ENCODE results near the gene RXFP2.

The RXFP2 gene, protein sequence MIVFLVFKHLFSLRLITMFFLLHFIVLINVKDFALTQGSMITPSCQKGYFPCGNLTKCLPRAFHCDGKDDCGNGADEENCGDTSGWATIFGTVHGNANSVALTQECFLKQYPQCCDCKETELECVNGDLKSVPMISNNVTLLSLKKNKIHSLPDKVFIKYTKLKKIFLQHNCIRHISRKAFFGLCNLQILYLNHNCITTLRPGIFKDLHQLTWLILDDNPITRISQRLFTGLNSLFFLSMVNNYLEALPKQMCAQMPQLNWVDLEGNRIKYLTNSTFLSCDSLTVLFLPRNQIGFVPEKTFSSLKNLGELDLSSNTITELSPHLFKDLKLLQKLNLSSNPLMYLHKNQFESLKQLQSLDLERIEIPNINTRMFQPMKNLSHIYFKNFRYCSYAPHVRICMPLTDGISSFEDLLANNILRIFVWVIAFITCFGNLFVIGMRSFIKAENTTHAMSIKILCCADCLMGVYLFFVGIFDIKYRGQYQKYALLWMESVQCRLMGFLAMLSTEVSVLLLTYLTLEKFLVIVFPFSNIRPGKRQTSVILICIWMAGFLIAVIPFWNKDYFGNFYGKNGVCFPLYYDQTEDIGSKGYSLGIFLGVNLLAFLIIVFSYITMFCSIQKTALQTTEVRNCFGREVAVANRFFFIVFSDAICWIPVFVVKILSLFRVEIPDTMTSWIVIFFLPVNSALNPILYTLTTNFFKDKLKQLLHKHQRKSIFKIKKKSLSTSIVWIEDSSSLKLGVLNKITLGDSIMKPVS

DNA sequence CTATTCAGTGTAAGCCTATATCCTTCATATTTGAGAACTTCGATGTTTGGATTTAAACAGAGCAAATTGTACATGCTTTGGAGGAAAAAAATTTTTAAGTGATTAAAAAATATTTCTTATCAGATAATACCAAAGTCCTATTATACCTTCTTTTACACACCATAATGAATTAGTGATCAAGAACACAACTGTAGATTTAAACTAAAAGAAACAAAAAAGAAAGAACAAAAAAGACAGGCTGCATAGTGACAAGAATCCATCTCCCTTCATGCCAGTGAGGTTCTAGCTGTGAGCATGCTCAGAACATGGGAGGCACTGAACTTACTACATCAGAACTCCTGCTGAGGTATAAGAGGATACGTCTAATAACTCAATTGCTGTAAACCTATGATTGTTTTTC lies at the start of gene RXFP2:
Gene RXFP2 (plus strand): TSS at position 301 of the 400 bp plus-strand sequence. CDS start 87 bp downstream, at position 388.
- Histone ChIP-seq H3K4me3 (ENCODE audit: low read length) (no peak within 1 kb of the TSS), H3K36me3 (ENCODE audit: control insufficient read depth, insufficient read depth, low read length) (no peaks in the 10 kb centered on the region), H3K4me1 (ENCODE audit: control insufficient read depth, insufficient read depth, low read length) (no peaks in the 10 kb centered on the region), H3K27me3 (ENCODE audit: control insufficient read depth, insufficient read depth, low read length) (no peaks in the 10 kb centered on the region), H3K27ac (ENCODE audit: low read depth, low read length) (no peak within 1 kb of the TSS), H3K9ac (ENCODE audit: low read length) (no peak within 1 kb of the TSS)

DNA sequence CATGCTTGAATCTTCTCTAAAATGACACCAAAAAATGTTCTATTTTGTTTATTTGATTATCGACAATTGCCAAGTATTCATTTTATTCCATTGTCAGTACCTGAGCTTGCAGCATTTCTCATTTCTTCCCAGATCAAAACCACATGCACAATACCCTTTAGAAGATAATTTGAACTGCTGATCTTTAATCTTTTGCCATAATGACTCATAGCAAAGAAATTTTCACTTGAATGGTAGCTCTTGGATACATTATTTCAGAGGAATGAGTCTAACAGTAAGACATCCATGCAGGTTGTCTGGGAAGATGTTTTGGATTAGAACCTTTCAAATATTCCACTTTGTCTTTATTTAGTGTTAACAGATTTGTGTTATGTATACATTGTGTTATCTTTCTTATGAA lies 42.0 kb upstream of the RXFP2 start:
- Histone ChIP-seq H3K4me3 (ENCODE audit: low read length) (no peak overlapping the region), H3K27ac (ENCODE audit: low read depth, low read length) (no peak overlapping the region), H3K9ac (ENCODE audit: low read length) (no peak overlapping the region), H3K4me1 (ENCODE audit: control insufficient read depth, insufficient read depth, low read length) (no peaks in the 10 kb centered on the region), H3K36me3 (ENCODE audit: control insufficient read depth, insufficient read depth, low read length) (no peaks in the 10 kb centered on the region), H3K27me3 (ENCODE audit: control insufficient read depth, insufficient read depth, low read length) (no peaks in the 10 kb centered on the region)

DNA sequence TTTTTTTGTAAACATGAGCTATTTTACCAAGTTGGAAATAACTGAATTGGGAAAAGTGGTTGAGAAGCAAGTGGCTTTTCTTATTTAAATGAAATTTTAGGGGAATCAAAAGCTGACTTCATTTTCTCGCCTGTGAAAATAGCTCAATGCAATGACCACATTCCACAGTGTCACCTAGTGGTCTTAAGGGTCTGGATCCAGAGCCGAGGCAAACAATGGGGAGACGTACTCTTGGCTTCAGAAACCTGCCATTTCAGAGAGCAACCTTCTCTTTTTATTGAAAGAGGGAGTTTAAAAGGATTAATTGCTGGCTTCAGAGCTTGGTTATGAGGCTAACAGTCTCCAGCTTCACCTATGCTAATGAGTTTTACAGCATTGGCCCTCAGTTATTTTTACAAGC lies 39.7 kb upstream of the RXFP2 start:
- H3K27me3 ChIP-seq (ENCODE audit: control insufficient read depth, insufficient read depth, low read length): no peaks in the 10 kb centered on the region
- H3K9ac ChIP-seq (ENCODE audit: low read length): no peak overlapping the region
- no peak overlapping the region for H3K4me3 ChIP-seq (ENCODE audit: low read length)
- no peaks in the 10 kb centered on the region for H3K4me1 ChIP-seq (ENCODE audit: control insufficient read depth, insufficient read depth, low read length)
- no peaks in the 10 kb centered on the region for H3K36me3 ChIP-seq (ENCODE audit: control insufficient read depth, insufficient read depth, low read length)
- H3K27ac ChIP-seq (ENCODE audit: low read depth, low read length): no peak overlapping the region

DNA sequence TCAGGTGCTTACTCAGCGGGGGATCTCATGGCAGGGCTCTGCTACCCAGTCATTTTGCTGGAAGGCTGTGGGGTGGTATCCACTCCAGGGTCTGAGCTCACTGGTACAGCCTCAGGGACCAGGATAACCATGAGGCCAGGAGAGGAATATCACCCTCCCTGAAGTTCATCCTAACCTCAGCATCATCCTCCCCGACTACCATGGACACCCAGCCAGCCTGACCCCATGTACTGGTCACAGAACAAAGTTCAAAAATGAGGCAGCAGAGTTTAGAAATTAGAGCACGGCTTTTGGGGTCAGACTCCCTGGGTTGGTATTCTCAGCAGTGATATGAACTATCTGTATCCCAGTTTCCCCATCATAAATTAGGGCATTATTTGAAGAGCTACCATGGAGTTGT lies 35.5 kb upstream of the RXFP2 start:
- Histone ChIP-seq H3K4me3 (ENCODE audit: low read length) (no peak overlapping the region), H3K27me3 (ENCODE audit: control insufficient read depth, insufficient read depth, low read length) (no peaks in the 10 kb centered on the region), H3K36me3 (ENCODE audit: control insufficient read depth, insufficient read depth, low read length) (no peaks in the 10 kb centered on the region), H3K9ac (ENCODE audit: low read length) (no peak overlapping the region), H3K27ac (ENCODE audit: low read depth, low read length) (no peak overlapping the region), H3K4me1 (ENCODE audit: control insufficient read depth, insufficient read depth, low read length) (no peaks in the 10 kb centered on the region)

DNA sequence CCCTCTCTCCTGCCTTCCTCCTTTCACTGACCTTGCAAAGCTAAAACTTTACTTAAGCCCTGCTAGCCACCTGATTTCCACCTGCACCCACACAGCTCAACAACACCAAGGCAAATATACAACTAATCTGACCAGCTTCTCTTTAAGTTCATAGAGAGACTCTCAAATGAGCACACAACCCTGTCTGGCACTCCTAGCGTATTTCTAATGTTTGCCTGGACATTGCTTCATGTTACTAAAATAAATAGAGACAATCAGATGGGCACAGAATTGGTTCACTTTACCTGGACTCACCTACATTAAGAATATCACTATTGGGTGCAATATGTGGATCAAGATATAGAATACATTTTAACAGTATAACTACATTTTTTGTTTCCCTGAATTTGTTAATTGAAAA lies 33.2 kb upstream of the RXFP2 start:
- H3K4me3 ChIP-seq (ENCODE audit: low read length): no peak overlapping the region
- no peak overlapping the region for H3K9ac ChIP-seq (ENCODE audit: low read length)
- no peaks in the 10 kb centered on the region for H3K27me3 ChIP-seq (ENCODE audit: control insufficient read depth, insufficient read depth, low read length)
- H3K4me1 ChIP-seq (ENCODE audit: control insufficient read depth, insufficient read depth, low read length): no peaks in the 10 kb centered on the region
- H3K36me3 ChIP-seq (ENCODE audit: control insufficient read depth, insufficient read depth, low read length): no peaks in the 10 kb centered on the region
- no peak overlapping the region for H3K27ac ChIP-seq (ENCODE audit: low read depth, low read length)

DNA sequence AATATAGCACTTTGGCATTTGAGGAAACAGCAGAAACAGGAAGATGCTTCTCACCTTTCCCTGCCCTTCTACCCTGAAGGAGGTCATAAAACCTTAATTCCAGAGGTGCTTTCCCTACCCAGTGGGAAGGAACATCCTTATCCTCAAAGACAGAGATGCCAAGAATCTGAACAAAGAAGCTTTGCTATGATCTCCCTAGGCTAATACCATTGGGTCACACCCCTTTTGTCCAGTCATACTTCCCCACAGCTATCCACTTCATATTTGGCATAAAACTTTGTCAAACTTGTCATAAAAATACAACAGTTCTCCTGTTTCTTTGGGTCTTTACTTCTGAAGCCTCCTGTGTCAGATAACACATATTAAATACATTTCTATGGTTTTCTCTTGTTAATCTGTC lies 21.7 kb upstream of the RXFP2 start:
- Histone ChIP-seq H3K27ac (ENCODE audit: low read depth, low read length) (no peak overlapping the region), H3K4me1 (ENCODE audit: control insufficient read depth, insufficient read depth, low read length) (no peaks in the 10 kb centered on the region), H3K4me3 (ENCODE audit: low read length) (no peak overlapping the region), H3K36me3 (ENCODE audit: control insufficient read depth, insufficient read depth, low read length) (no peaks in the 10 kb centered on the region), H3K27me3 (ENCODE audit: control insufficient read depth, insufficient read depth, low read length) (no peaks in the 10 kb centered on the region), H3K9ac (ENCODE audit: low read length) (no peak overlapping the region)

DNA sequence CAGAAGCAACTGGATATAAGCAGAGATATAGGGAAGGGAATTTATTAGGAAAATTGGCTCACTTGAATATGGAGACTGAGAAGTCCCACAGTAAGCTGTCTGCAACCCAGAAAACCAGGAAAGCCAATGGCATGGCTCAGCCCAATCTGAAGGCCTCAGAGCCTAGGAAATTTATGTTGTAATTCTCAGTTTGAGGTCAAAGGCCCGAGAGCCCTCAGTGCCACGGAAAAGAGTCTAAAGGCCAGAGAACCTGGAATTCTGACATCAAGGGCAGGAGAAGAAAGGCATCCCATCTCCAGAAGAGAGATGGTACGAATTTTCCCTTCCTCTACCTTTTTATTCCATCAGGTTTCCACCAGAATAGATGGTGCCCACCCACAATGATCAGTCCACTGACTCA lies 20.1 kb upstream of the RXFP2 start:
- Histone ChIP-seq H3K27ac (ENCODE audit: low read depth, low read length) (no peak overlapping the region), H3K36me3 (ENCODE audit: control insufficient read depth, insufficient read depth, low read length) (no peaks in the 10 kb centered on the region), H3K27me3 (ENCODE audit: control insufficient read depth, insufficient read depth, low read length) (no peaks in the 10 kb centered on the region), H3K4me3 (ENCODE audit: low read length) (no peak overlapping the region), H3K9ac (ENCODE audit: low read length) (no peak overlapping the region), H3K4me1 (ENCODE audit: control insufficient read depth, insufficient read depth, low read length) (no peaks in the 10 kb centered on the region)

DNA sequence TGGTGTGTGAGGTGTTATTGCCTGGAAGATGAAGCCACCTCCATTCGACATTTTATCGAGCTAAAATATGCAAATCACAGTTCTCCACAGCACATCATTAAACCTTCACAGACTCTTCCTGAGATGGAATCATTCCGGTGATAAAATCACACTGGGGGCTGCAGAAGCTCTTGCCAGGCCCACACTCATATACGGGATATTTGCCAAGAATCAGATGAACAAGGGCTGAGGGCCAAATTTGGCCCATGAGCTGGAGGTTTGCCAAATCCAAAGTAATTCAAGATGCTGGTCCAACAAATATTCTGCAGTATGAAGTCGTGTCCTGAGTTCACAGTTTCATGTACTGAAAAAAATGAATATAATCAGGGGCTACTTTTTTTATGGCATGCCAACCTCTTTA lies 16.7 kb upstream of the RXFP2 start:
- H3K27ac ChIP-seq (ENCODE audit: low read depth, low read length): no peak overlapping the region
- no peaks in the 10 kb centered on the region for H3K36me3 ChIP-seq (ENCODE audit: control insufficient read depth, insufficient read depth, low read length)
- no peak overlapping the region for H3K9ac ChIP-seq (ENCODE audit: low read length)

DNA sequence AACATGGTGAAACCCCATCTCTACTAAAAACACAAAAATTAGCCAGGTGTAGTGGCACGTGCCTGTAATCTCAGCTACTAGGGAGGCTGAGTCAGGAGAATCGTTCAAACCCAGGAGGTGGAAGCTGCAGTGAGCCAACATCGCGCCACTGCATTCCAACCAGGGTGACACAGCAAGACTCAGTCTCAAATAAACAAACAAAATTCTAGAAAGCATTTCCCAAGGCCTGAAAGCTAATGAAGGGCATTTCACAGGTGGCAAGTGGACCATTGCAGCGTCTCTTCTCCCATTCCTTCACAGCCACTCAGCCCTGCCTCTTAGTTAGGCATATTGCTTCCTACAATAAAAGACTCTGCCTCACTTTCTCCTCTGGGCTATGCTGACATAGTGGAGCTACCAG lies 13.5 kb upstream of the RXFP2 start:
- Histone ChIP-seq H3K27me3 (ENCODE audit: control insufficient read depth, insufficient read depth, low read length) (no peaks in the 10 kb centered on the region), H3K36me3 (ENCODE audit: control insufficient read depth, insufficient read depth, low read length) (no peaks in the 10 kb centered on the region), H3K27ac (ENCODE audit: low read depth, low read length) (no peak overlapping the region), H3K4me3 (ENCODE audit: low read length) (no peak overlapping the region), H3K9ac (ENCODE audit: low read length) (no peak overlapping the region), H3K4me1 (ENCODE audit: control insufficient read depth, insufficient read depth, low read length) (no peaks in the 10 kb centered on the region)

More for the DNA sequence above, 16.7 kb upstream of the RXFP2 start:
- Histone ChIP-seq H3K27me3 (ENCODE audit: control insufficient read depth, insufficient read depth, low read length) (no peaks in the 10 kb centered on the region), H3K4me1 (ENCODE audit: control insufficient read depth, insufficient read depth, low read length) (no peaks in the 10 kb centered on the region), H3K4me3 (ENCODE audit: low read length) (no peak overlapping the region)

DNA sequence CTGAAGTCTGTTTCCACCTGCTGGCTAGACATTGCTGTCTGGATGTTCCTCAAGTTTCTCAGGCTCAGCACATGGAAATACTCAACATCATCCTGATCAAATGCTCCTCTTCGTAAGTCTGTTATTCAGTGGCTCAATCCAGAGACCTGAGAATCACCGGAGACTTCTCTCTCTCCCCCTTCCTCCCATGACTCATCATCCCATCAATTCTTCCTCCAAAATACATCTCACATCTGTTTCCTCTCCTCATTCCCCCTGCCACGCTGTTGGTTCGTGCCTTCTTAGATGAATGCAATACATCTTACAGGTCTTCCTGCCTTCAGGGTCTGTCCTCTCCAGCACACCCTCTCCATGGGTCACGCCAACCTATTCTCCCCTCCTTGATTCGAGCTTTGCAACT lies 7.4 kb upstream of the RXFP2 start:
- H3K9ac ChIP-seq (ENCODE audit: low read length): no peak overlapping the region
- H3K36me3 ChIP-seq (ENCODE audit: control insufficient read depth, insufficient read depth, low read length): no peaks in the 10 kb centered on the region
- no peak overlapping the region for H3K4me3 ChIP-seq (ENCODE audit: low read length)
- no peaks in the 10 kb centered on the region for H3K4me1 ChIP-seq (ENCODE audit: control insufficient read depth, insufficient read depth, low read length)
- no peaks in the 10 kb centered on the region for H3K27me3 ChIP-seq (ENCODE audit: control insufficient read depth, insufficient read depth, low read length)
- H3K27ac ChIP-seq (ENCODE audit: low read depth, low read length): no peak overlapping the region

DNA sequence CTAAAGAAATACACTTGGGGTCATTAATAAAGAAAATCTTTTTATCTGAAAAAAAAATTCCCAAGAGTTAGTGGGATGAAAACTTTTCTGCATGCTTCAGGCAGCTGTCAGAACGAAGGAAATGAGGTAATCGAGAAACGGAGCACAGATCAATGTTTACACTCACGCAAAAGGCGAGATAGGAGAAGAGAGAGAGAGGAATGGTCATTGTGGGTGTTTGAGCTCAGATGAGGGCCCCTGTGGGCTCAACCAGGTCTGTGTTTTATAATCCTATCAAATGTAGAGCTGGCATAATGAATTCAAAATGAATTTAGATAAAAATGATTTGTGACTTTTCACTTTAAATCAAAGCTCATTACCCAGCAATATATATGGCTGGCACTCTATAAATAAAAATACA lies 6.3 kb upstream of the RXFP2 start:
- no peak overlapping the region for H3K27ac ChIP-seq (ENCODE audit: low read depth, low read length)
- no peak overlapping the region for H3K9ac ChIP-seq (ENCODE audit: low read length)
- H3K27me3 ChIP-seq (ENCODE audit: control insufficient read depth, insufficient read depth, low read length): no peaks in the 10 kb centered on the region
- H3K4me3 ChIP-seq (ENCODE audit: low read length): no peak overlapping the region
- H3K4me1 ChIP-seq (ENCODE audit: control insufficient read depth, insufficient read depth, low read length): no peaks in the 10 kb centered on the region
- H3K36me3 ChIP-seq (ENCODE audit: control insufficient read depth, insufficient read depth, low read length): no peaks in the 10 kb centered on the region

DNA sequence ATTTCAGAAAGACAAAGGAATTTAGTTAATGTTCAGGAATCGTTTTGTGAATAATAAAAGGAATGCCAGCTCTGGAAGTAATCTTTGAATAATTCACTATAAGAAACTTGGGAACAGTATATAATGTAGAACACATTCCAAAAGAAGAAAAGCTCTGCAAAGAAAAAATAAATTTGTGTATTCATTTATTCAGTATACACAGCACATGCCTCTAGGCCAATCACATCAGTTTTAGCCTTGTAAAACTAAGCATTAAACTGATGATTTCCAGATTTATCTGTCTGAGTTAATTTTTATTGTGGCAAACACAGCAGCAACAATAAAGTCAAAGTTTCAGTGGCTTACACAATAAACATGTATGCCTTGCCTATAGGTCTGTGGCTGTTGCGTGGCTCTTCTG lies 5.7 kb upstream of the RXFP2 start:
- H3K4me3 ChIP-seq (ENCODE audit: low read length): no peak overlapping the region
- H3K27me3 ChIP-seq (ENCODE audit: control insufficient read depth, insufficient read depth, low read length): no peaks in the 10 kb centered on the region
- H3K36me3 ChIP-seq (ENCODE audit: control insufficient read depth, insufficient read depth, low read length): no peaks in the 10 kb centered on the region
- no peak overlapping the region for H3K27ac ChIP-seq (ENCODE audit: low read depth, low read length)
- H3K9ac ChIP-seq (ENCODE audit: low read length): no peak overlapping the region
- H3K4me1 ChIP-seq (ENCODE audit: control insufficient read depth, insufficient read depth, low read length): no peaks in the 10 kb centered on the region
